HG03097 (cell line): ENCODE measurements around the gene FHL2.

Experiments
- ATAC-seq: cut with Tn5 transposase; IDR thresholded peaks from one replicate; pipeline ENCODE4 v1.9.1; 2021; ENCODE audit not compliant: unreplicated experiment, low FRiP score

The FHL2 gene

DNA sequence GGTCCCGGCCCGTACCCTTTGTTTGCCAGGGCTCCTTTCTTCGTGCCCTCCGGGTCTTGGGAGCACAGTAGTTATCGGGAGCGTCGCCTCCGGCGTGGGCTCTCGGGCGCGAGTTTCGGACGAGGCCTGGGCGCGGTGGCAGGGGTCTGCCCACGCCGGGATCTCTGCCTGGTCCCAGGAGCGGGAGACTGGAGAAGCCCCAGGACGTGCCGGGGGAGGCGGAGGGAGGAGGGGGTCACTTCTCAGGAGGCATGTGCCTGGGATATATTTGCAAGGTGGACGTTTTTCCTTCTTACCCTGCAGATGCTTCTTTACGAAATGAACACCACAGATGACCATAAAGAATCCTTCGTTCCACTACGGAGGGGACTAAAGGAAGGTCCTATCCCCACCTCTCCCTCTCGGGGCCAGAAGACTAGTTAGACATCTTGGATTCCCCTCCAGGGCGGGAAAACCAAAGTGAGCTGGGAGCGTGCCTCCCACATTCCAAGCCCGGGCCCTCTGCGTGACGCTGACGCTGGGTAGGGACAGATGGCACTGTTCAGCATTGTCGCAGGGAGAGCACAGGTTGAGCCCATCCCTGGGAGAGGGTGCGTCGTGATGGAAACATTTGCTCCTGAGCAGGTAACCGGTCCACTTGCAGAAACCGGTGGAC is 483 bp upstream of the FHL2 start:
- ATAC-seq, result no peak

DNA sequence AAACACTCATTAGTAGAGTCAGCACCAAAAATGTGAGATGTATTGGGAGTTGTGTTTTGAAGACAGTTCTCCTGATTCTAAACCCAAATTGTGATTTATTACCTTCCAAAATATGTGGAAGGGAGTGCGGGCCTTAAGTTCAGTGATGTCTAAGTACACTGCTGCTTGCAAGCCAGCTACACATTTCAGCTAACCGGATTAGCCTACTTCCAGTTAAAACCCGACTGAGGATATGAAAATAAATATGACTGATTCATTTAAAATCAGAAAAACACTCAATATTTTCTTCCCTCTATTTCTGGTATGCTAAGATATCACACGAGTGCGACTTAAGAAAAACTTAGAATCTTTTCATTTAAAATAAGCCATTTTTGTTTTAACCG is 907 bp downstream of the FHL2 start:
- ATAC-seq, result no peak

DNA sequence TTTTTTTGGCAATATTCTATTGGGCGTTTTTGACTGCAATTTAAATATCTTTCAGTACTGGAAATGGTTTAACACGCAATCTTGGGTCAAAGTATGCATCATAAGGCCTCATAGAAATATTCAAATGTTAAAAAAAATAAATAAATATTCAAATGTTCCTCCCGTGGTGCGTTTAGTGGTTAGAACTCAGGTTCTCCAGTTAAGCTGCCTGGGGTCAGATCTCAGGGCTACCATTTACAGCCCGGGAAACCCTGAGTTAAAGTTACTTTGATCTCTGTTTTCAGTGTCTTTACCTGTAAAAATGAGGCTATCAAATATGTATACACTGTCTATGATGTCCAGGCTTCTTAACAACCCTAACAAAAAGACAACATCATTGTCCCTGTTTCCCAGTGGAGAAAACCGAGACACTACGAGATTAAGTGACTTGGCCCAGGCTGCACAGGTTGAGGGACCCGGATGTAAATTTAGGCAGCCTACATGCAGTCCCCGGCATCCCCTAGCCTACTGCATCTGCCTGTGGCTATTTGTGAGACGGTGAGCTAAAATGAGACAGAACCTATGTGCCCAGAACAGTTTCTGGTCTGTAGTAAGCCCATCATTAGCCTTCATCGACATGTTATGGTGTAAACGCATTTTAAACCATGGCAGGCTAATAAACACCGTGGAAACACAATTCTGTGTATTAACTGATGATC is 1.7 kb downstream of the FHL2 start:
- no peak for ATAC-seq

DNA sequence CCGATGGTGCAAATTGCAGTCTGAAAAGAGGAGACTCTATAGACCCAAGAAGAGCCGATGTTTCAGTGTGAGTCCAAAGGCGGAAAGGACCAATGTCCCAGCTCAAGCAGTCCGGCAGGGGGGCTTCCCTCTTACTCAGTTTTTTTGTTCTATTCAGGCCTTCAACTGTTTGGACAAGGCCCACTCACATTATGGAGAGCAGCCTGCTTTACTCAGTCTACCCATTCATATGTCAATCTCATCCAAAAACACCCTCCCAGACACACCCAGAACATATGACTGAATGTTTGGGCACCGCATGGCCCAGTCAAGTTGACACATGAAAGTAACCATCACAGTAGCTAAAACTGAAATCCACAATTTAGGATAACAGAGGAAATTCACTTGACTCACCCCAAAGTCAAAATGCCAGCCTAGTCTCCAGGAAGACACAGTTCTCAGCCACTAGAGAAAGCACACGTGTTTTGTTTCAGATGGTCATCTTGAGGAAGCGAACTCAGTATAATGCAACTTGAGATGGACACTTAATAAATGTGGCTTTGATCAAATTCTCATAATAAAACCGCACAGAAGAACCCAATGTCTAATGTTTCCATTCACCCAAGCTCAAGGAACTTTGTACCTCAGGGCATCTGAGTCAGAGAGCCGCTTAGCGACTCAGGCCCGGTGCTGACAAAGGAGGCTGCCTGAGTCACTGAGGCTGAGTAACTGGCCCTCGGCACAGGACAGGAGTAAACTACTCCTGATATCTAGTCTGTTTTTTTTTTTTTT is 2.4 kb downstream of the FHL2 start:
- no peak for ATAC-seq

DNA sequence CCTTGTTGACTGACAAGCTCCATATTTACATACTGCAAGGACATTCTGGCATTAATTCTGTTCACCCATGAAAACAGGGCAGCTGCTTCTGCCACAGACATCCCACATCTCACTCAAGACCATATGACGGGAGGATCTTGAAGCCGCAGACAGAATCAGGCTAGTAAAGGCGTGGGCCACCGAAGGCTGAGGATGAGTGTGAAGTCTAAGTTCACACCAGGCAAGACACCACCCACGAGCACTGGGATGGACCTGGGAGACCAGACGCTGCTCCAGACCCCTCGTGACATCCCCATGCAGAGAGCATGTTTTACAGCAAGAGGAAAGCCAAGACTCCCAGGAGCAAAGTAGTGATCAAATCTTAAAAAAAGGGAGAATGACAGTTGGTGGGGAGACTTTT is 3.2 kb downstream of the FHL2 start:
- ATAC-seq, result no peak

DNA sequence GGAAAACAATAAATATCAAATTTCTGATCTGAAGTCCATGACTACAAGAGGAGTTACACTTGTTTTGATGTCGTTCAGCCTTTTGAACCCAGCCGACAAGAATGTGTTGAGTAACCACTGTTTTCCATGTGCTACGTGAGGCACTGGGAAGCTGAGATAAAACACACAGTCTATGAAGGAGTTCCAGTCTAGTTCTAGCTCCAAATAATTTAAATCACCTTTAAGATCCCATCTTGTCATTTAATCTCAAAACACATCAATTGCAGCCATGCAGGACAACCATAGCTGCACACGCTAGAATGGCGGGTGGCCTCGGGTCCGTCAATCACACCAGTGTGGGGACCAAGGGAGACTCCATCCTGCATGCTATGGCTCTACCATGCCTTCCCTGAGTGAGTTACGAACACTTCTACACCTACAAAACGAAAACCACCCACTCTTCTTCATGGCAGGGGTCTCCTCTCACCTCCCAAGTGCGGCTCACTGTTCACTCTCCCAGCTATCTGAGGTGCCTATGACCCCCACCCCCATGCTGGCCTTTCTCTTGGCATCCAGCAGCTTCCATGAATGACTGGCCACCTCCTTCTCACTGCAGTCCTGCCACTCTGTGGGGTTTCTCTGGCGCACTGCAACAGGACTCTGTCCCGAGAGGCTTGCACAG is 3.8 kb downstream of the FHL2 start:
- no peak for ATAC-seq

DNA sequence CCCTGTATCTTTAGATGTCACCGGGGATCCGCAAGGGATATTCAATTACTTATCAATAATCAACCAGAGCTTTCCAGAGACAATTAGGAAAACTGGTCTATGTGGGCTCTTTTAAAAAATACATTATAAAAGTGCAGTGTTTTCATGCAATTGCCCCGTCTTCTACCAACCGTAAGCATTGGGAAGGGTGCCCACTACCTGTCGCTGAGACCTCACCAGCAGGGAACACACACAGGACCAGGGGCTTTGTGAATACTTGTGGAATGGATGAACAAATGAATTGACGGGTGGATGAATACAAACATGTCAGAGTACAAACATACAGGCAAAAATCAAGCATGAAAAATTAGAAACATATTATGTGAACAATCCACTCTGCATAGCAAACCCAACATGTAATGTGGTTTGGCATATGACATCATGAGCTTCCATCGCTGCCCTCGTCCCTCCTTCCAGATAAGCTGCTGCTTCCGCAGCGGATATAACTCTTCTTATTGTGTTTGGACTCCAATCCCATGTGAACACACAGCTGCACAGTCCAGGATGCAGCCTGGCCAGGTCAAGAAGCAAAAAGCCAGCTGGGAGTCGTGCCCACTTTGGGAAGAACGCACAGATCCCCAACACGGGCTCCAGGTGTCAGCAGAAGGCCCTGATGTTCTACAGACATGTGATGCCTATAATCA is 5.3 kb downstream of the FHL2 start:
- no peak for ATAC-seq

DNA sequence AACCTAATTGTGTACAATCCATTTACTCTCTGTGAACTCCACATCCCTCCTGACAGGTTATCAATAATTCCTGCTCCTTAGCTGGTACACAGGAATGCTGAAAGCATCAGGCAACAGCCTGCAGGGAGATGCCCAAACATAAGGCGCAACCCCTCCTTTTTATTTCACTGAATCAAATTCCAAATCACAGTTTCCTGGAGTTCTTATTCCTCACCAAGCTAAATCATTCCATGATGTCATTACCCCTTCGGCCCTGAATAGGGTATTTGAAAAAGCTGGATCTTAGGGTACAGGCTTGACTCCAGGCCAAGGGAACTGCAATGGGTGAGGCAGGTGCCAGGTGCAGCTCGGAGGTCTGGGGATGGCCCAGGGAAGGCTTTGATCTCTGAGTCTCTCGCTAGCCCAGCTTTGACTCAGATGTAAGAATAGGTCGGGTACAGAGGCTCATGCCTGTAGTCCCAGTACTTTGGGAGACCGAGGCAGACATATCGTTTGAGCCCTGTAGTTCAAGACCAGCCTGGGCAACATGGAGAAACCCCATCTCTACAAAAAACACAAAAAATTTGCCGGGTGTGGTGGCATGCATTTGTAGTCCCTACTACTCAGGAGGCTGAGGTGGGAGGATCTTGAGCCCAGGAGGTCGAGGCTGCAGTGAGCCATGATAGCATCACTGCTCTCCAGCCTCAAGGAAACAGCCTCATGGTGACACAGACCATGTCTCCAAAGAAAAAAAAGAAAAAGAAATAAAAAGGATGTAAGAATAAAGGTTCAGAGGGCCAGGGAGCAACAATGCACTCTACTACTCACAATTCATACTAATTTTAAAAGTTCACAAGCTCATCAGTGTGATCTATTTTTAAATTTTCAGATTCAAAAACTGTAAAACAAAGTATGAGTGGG is 6.8 kb downstream of the FHL2 start:
- ATAC-seq, result no peak

DNA sequence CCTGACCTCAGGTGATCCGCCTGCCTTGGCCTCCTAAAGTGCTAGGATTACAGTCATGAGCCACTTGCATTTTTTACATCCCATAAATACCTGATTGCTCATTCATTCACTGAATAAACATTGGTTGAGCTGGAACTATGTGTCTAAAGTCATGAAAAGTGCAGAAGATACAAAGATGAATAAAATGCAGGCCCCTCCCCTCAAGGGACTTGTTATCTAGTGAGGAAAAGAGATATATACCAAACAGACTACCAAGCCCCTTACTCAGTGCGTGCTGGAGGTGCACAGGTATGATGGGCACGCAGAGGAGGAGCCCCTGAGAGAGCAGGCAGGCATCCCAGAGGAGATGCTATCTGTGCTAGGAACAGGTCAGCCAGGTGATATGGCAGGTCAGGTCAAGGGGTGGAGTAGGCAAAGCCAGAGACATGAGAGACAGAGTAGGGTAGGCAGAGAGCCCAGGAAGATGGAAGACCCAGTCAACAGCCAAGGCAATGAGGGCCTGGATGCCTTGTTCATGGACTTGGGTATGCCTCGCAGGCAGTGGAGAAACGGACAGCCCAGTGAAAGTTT is 7.7 kb downstream of the FHL2 start:
- ATAC-seq, result no peak

DNA sequence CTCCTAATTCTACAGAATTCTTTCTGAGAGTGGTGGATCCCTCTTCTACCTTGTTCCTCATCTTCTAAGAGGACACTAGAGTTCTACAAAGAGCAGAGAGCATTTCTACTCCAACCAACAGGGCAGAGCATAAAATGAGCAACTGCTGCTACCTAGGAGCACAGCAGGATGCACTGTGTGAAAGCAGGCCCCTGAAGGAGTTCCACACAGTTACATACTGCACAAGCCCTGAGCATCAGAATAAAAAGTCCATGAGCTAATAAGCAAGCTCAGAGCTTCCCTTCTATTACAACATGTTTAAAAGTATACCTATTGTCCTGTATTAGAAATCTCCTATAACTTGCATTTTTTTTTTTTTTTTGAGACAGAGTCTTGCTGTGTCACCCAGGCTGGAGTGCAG is 8.4 kb downstream of the FHL2 start:
- no peak for ATAC-seq

DNA sequence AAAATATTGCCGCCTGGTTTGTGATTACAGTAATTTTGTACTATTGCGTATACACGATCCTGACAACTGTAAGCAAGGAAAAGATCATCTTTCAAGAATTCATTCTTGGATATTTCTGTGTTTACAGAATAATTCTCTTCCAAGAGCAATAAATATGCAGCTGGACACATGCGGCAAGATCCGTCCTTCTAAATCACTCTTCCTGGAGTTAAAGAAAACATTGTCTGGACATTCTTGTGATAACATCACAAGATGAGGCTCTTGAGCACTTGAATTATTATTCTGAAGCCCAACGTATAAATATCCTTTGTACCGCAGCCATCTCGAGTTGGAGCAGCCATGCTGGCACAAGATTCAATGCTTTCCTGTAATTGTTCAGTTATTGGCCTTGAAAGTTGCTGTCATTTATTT is 9.9 kb downstream of the FHL2 start:
- ATAC-seq, result no peak

DNA sequence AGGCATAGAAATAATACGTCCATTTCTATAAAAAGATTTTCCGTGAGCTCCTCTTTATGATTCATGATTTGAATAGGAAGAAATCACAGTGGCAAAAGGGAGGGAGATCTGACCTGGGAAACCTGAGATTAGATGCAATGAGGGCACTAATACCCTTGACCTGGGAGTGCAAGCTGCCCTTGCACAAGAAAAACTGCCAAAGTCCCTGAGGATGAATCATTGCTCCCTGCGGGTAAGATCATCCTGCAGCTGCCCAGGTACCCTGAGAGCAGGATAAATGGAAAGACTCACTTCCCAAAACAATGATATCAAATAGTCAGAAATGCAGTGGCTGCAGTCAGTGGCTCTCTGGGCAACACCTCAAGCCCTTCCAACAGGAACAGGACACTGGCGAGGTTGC is 11.6 kb downstream of the FHL2 start:
- no peak for ATAC-seq

DNA sequence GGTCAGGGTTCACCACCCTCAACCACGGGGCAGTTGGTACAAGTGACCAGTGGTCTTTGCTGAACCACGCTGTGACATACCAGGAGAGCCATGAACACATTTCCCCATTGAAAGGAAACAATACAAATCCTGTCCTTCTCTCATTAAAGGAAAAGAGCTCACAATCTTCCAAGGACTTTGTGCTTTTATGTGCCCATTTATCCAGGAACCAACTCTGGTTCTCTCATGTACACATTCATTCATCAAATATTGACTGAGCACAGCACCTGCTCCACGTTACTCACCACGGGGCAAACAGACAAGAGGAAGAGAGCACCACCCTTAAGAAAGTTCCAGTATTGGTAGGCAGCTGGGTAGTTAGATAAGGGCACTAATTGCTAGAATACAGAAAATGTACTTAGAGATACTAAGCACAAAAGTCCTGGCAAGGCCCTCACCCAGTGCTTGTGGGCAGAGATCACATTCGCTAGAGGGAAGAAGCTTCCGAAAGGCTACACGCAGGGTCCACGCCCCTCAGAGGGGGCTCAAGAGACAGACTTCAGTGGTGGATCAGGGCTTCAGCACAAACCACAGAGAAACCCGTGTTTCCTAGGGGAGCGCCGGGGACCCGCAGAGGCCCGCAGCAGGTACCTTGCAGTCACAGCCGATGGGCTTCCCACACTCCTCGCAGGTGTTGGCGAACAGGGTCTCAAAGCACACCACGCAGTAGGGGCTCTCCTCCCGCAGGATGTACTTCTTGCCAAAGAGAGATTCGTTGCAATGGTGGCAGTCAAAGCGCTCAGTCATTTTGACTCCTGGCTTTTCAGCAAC is 12.9 kb downstream of the FHL2 start:
- ATAC-seq, result no peak

DNA sequence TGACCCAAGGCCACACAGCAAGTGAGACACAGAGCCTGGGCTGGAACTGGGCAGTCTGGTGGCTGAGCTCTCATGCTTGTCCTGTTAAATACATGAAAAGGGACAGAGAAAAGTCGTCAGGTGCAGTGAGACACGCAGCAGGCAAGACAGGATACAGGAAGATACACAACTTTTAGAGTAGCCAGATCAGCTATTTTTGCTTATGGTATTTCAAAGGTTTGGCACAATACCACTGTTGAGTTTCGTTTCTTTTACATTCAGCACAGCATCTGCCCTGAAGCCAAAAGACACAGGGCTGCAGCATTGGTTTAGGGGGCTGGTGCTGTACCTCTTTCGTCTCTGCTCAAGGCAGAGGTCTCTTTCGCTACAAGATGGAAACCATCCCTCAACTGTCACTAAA is 14.0 kb downstream of the FHL2 start:
- ATAC-seq, result no peak

DNA sequence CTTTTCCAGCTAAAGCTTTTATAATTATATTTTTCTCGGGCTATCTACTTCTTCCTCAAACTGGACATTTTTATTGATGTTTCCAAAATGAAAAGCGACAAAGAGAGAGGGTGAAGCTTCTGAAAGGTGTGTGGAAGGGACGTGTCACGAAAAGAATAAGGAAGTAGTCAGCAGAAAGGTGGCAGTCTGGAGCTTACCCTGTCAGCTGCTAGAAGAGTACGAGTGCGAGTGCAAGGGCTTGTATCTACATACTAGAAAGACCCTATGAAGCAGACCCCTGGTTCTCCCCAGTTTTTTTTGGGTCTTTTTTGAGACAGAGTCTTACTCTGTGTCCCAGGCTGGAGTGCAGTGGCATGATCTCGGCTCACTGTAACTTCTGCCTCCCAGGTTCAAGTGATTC is 14.6 kb downstream of the FHL2 start:
- no peak for ATAC-seq

DNA sequence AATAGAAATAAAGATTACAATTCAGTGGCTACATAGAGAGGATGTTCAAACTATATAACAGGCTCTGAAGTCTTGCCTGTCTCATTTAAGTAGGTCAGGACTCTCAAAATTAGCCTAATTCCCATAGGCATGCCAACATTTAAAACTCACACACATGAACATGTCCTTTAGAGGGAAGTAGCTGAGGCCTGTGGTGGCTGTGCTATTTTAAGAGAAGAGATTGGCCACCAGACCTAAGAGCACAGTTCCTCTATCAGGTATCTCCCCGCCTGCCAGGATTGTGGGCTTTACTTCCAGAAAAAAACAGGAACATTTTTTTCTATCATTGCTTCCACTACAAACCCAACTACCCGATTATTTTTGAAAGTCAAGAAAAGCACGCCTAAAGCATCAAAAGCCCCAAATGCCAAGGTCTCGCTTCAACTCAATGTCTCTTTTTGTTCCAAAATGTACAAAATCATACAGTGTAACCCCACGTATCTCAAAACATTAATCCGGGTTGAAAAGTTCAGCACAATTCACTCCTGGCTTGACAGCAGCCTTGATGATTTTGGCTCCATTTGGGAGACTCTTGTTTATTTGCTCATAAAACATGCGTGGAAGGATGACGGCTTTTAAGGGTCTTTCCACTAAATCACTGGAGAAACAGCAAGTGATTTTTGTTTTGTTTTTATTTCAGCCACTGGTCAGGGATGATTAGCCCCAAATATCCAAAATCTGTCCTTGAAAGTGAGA is 15.3 kb downstream of the FHL2 start:
- no peak for ATAC-seq

DNA sequence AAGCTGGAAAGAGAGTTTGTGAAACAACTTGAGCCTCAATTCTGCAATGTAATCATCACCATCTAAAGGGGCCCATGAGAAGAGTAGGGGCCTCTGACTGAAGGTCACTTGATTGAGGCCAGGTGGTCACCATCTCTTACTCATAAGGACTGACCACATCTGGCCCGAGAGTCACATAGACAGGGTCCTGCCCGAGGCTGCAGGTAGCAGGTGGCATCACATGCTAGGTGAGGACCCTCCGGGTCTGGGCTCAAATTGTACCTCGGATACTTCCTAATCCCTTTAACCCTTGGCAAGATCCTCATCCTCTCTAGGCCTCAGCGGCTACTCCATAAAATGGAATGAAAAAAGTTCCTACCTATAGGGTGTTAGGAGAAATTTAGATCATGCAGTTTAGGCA is 16.7 kb downstream of the FHL2 start:
- no peak for ATAC-seq

DNA sequence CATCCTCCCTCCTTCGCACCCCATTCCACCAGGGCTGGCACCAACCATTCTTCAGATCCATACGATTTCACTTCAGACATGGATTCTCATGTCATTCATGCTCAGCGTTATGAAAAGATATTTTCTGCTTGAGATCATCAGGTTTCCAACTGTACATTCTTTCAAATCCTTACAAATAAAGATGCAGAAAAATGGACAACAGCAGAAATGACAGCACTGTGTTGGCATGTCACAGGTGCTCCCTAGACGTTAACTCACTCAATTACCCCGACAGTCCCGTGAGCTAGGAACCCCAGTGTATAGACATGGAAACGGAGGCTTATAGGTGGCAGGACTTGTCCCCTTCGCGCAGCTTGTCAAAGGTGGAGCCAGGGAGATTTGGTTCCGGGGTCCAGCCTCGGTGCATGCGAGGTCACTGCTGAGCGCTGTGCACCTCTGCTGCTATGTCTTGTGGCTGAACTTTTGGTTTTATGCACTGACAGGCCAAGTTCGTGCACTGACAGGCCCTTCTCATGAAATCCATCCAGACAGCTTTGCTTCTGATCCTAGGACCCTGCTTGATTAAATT is 17.7 kb downstream of the FHL2 start:
- ATAC-seq, result no peak
